Glomerular visceral epithelial cell (primary cell): Measurements from ENCODE around the gene WDR59.
A peak's percentile ranks its signal among the peaks of the same experiment; 100 is the strongest.

Experiments
- DNase-seq: peaks from one replicate; pipeline ENCODE4 v3.0.0-alpha.2; 2016; ENCODE audit errors: extremely low spot score

The WDR59 gene

DNA sequence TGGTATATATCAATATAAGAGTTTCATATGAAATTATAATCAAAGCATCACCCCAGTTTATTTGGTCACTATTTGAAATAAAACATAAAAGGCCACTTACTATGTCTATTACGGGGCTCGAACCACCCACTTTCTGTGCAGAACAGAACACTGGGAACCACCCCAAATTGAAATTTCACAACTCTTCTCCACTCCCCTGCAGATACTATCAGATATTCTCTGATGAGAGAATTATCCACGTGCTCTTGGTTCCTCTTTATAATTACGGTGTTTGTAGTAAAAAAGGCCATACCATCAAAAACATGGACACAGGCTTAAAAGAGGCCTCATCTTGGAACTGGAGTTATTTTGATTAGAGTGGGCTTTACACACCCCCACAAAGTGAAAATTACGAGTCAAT, 82.8 kb downstream of the WDR59 start:
- DNase-seq: no peak

DNA sequence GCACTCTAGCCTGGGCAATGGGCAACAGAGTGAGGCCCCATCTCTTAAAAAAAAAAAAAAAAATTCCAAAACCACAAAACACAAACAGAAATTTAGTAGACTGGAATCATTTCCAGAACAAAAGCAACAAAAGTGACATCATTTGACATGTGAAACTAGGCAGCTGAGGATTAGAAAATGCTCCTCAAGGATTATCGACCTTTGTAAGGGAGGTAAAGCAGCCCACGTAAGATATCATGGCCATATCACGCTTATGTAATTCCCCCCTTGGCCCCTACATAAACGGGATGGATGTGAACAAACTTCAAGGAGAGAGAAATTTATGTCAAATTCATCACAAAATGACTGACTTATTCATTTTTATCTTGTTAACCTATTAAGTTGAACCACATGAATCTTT, 83.3 kb downstream of the WDR59 start:
- no peak for DNase-seq

DNA sequence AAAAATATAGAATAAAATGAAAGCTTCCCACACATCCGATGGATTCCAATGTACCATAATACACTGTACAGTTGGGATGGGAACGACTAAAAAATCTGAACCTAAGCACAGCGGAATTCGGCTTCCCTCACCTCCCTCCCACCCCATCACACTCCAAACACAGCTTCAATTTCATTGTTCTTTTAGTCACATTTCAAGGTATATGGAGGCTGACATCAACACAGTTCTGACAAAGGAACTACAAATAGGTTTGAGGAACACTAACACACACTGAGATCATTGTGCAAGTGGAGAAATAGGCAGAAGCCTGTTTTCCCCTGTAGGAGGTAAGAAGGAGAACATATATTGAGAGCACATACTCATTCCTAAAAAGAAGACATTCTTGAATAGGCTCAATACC, 85.1 kb downstream of the WDR59 start:
- no peak for DNase-seq

DNA sequence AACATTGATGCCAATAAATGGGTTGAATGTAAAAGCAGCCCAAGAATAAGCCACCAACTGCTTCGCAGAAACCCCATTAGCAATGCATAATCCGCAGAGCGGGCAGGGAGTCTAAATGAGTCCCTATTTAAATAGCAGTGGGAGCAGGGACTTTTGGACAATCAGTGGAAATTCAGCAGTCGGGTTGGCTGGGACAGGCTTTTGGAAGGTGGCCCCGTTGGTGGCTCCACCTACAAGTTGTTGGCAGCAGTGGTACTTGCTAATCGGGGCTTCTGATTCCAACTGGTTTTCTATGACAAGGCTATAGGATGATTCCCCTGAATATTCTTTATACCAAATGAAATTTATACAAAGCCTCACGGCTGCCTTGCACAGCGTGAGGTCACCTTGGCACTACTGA, 86.3 kb downstream of the WDR59 start:
- DNase-seq: no peak

DNA sequence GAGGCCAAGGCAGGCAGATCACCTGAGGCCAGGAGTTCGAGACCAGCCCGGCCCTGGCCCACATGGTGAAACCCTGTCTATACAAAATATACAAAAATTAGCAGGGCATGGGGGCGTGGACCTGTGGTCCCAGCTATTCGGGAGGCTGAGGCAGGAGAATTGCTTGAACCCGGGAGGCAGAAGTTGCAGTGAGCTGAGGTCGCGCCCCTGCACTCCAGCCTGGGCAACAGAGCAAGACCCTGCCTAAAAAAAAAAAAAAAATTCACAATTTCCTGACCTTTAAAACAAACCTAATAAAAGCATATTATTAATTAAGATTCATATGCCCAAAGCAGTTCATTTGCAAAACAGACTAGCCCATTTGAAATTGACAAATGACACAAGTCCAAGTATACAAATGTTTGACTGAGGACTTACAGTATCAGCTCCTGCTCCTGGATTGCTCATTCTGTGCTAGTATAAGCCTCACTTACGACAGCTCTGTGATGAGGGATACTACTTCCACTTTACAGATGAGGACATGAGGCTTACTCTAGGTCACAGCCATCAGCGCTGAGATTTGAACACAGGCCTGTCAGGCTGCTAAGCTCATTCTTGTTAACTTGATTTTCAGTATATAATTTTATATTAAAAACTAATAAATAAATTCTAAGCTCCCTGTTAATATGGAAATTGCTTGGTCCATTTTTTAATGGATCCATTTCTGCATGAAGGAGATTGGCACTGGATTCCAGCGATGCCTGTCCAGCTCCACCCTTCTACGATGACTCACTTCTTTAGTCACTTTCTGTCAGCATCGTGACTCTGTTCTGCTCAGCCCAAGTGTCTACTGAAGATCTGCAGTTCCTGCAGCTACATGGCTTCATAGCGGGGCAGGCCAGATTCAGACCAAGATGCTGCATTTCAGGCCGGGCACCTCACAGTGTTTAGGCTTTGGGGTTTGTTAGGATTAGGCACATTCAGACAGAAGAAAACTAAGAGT, 88.2 kb downstream of the WDR59 start:
- peak; percentile 44 for DNase-seq

DNA sequence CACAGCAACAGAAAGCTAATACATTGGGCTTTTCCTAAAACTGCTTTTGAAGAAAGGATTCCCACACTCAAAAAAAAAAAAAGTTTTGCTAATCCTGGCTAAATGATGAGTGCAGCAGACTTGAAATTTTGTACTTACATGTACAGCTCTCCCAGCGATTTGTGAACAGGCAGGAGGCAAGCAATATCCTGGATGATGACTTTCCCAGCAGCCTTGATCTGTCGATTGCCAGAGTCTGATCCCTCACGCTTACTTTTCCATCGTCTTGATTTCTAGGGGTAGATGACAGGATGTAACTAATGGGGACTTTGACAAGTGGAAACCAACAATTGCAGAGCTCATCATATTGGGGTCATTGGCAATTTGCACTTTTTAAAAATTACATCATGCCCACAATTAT, 91.4 kb downstream of the WDR59 start:
- DNase-seq: no peak

DNA sequence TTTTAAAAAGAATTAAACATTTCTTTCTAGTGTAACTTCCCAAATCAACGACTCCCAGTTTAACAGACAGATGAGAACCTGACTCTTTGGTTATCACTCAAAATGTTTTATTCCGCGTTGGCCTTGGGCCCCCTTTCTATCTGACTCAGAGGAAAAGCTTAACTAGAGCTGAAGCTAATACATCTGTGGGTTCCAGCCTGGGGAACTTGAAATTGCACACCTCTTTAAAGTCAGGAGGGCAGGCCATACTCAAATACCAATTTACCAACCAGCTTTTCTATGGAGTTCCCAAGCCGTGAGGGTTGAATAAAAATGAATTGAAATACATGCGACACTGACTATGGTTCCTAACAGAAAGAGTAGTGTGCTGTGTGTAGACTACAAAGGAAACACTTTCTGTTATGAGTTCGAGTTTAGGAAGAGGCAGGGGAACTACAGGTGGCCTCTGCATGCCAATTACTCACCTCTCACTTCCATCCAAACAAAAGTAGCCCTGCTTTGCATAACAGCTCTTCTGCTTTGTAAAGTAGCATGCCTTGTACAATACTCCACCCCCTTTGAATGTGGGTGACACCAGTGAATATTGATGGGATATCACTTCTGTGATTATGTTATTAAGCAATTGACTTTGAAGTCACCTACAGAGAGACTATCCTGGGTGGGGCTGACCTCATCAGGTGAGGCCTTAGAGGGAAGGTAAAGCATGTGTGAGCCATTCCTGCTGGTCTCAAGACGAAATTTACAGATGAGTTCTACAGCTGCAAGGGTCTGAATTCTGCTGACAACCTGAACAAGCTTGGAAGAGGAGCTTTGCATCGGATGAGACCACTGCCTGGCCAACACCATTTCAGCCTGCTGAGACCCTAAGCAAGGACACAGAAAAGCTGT, 92.1 kb downstream of the WDR59 start:
- no peak for DNase-seq

DNA sequence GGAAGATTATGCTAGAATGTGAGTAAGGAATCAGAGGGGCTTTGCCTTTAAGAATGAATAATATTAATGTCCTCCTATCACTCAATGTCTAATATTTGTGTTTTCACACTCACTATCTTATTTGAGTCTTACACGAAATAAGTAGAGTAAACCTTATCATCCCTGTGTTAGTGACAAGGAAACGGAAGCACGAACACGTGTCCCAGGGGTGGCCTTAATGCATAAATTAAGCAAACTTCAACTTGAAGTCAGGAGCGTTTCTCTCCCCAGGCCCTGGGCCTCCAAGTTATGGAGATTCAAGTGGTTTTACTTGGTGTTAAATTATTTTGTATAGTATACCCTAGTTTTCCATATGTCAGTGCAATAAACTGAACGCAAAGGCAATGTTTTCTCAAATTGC, 96.0 kb downstream of the WDR59 start:
- DNase-seq: no peak

DNA sequence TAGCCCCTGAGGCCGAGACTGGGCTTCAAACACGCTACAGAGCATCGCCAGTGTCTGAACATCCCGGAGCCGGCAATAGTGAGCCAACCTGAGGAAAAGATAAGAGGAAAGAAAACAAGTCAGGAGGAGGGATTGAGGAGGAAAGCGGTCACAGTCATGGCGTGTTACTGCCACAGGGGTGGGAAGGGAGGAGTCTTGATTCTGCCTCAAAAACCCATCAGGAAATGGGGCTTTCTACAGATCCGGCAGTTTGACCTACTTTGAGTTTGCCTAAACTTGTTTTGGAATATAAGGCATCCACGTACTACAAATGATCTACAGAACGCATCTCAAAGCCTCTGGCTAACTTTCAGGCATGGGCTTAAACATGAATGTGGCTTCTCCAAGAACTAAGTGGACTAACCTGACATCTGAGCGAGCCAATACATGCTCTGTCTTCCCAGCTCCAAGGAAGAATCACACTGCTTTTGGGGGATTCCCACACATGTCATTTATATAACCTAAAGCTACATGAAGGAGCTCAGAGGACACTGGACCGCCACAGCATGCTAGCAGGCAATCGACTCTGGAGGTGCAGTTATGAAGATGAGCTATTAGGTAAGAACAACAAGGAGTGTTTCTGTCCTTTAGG, 96.6 kb downstream of the WDR59 start:
- DNase-seq: no peak

DNA sequence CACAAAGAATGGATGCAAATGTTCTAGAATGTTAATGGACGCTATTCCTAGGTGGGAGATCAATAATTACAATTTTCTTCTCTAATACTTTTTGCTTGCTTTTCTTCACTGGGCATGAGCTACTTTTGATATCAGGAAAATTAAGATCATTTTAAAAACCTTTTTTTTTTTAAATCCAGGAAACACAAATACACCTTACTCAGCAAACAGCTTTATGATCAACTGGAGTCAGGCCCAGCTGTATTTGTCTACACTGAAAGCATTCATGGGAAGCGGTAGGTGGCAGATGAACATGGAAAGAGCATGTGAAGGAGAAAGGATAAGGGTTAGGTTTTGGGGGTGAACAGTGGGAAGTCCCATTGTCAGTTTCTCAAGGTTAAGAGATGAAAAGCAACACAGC, 97.8 kb downstream of the WDR59 start:
- no peak for DNase-seq

DNA sequence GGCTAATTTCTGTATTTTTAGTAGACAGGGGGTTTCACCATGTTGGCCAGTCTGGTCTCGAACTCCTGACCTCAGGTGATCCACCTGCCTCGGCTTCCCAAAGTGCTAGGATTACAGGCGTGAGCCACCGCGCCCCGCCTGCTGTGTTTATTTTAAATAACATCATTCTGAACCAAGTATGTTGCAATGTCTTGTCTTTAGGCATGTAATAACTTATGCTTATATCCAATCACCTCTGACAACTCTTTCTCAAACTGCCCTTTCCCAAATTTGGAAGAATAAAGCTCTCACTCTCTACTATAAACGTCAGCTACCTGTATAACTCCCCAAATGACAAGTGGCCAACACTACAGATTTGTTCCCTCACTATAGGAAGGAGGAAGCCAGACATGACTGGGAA, 107.2 kb downstream of the WDR59 start:
- no peak for DNase-seq

DNA sequence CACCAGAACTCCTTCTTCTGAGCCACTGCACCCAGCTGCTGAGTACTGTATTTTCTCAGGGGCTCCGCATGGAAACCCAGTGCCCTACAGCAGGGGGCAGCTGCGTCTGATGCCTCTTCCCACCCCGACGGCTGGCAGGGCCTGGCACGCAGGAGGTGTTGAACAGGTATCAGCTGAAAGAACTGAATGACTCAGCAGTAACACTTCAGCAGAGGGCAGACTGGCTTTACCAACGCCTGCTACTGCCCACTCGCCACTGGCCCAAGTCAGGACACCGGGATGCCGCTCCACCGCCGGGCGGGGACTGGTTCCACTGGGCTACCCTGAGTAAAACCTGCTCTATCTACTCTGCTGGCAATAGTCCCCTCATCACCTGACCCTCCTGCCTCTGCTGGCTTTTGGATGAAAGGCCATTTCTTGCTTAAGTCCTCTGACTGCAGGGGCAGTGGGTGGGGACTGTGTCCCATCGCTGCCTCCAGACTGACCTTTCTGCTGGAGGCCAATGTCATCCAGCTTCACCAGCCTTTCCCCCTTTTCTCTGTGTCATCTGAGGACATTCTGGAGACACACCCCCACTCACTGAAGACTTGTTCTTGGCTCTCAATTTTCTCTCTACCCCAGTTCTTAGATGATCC, 109.9 kb downstream of the WDR59 start:
- DNase-seq: no peak

DNA sequence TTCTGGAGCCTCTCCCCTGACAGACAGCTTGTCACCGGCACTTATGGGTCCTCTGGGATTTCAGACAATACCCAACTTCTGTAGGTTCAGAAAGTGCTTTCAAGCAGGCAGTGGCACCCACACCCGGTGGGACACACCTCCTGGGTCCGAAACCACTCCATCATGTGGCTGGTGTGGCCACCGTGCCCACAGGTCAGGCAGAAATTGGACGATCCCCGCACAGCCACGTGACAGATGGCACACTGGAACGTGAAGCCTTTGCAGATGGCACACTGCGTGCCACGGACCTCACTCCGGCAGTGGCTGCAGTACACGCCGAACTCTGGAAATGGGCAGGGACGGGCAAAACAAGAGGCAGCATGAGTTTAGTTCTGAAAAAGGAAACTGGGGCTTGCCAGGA, 110.8 kb downstream of the WDR59 start:
- no peak for DNase-seq

DNA sequence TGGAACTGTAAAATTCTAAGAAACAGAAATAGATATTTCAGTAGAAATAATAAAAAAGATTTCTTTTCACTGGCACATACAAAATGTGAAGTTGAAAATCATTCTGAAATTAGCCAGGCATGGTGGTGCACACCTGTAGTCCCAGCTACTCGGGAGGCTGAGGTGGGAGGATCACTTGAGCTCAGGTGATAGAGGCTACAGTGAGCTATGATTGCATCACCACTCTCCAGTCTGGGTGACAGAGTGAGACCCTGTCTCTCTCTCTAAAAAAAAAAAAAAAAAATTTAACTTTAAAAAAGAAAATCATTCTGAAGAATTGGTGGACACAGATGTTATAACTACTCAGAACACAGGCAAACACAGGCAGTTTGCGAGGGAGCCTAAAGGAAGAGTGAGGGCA, 112.6 kb downstream of the WDR59 start:
- DNase-seq: no peak

DNA sequence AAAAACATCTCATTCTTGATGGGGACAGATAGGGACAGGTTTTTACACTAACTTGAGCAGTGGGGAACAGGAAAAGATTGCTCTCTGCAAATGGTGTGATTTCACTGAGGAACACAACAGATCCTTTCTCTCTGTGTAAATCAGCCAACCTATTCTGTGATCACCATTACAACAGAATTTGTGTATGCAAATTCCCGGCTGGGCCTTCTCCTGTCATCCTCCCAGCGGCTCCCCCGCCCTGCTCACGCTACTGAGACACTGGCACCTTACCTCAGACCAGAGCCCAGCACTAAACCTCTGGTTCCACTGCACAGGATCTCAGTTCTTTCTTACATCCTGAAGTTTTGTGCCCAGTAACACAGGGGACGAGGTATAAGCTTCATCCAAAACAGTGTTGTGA, 113.3 kb downstream of the WDR59 start:
- no peak for DNase-seq

DNA sequence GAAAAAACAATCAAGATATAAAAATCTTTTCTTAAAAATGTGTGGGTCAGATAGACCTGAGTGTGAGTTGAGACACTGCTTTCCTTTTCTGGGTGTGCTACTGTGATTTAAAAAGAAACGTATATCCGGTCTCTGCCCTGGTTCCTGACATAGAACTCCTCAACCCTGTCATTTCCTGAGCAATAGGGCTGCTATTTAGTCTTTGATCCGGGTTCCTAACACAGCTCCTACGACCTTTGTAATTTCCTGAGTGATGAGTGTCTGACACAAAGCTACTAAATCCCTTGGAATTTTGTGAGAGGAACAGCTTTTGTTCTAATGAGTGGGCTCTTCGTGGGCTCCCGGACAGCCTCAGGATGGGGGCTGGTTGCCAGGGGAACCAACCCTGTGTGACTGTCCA, 116.4 kb downstream of the WDR59 start:
- DNase-seq: no peak

DNA sequence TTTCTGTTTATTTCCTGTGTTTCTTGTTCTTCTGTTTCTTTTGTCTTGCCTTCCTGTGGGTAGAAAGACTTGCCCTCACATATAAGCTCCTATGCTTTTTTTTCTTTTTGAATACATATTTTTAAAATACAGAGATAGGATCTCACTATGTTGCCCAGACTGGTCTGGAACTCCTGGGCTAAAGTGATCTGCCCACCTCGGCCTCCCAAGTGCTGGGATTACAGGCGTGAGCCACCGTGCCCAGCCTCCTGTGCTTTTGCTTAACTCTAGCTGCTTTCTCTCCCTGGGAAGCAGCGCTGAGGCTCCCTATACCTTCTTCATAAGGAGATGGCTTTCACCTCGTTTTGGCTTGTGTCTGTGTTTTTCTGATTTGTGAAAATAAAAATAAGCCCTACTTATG, 116.9 kb downstream of the WDR59 start:
- no peak for DNase-seq

DNA sequence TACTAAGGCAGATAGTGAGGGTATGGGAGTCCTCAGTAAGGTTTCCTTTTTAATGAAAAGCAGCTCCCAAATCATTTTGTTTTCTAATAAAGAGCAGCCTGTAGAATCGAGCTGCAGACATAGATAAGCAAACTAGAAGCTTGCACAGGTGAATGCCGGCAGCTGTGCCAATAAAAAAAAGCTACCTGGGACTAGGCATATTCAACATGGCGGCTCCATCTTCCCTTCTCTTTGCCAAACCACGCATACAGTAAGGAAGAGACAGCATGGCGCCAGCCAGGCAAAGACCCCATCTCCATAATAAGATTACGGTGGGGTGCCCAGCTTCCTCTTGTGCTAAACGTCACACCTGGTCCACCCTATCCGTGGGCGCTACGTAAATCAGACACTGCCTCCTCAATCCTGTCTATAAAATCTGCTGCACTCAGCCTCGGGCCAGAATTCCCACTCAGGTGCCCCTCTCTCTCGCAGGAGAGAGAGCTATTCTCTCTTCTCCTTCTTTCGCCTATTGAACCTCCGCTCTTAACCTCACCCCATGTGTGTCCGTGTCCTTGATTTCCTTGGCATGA, 117.6 kb downstream of the WDR59 start:
- no peak for DNase-seq

DNA sequence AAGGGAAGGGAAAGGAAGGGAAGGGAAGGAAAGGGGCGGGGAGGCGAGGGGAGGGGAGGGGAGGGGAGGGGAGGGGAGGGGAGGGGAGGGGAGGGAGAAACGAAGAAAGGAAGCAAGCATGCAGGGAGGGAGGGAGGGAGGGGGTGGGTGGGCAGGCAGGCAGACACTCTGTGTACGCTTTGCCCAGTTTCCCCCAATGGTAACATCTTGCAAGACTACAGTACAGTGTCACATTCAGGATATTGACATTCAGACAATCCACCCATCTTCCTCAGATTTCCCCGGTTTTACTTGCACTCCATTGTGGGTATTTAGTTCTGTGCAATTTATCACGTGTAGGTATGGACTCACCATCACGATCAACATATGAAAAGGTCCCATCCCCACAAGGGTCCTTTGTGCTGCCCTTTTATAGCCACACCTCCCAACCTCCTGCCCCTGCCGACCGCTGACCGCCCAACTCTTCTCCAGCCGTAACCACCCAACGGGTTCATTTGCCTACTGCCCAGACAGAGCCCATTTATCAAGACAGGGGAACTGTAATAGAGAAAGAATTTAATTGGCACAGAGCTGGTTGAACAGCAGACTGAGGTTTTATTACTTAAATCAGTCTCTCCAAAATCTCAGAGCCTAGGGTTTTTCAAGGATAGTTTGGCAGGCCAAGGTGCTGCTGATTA, 118.9 kb downstream of the WDR59 start:
- no peak for DNase-seq

DNA sequence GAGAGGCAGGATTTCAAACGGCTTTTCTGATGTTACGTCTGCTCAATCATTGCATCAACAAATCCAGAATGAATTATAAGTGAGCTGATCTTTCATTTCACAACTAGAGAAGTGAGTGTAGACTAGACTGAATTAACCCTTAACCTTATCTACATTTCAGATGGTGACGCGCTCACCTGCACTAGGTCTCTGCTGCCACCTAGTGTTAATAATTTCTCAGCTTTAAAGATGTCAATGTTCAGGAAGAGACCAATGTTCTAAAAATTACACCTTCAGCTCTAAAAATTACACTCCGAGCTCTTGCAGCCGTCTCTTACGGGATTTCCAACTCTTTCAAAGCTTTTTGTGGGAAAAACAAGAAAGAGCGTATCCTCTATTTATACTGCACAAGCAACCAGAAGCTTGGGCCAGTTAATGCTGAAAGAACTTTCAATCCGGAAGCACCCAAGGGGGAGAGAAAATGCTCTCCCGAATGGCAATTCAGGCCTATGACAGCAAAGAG, 122.1 kb downstream of the WDR59 start:
- DNase-seq: peak; percentile 51

DNA sequence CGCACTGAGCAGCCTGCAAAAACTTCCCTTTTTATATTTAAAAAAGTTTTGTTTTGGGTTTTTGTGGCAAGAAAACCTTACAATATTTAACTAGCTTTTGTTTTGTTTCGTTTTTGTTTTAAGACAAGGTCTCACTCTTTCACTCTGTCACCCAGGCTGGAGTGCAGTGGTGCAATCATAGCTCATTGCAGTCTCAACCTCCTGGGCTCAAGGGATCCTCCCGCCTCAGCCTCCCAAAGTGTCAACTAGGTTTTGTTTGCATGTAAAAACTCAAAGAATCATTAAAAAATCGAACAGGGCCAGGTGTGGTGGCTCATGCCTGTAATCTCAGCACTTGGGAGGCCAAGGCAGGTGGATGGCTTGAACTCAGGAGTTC, 132.4 kb downstream of the WDR59 start:
- no peak for DNase-seq
